Hepatic stellate cell (primary cell): ENCODE results near the gene ATRNL1.

Experiments
- DNase-seq: peaks from one replicate; pipeline ENCODE4 v3.0.0; 2011; ENCODE audit warnings: low spot score

The ATRNL1 gene

DNA sequence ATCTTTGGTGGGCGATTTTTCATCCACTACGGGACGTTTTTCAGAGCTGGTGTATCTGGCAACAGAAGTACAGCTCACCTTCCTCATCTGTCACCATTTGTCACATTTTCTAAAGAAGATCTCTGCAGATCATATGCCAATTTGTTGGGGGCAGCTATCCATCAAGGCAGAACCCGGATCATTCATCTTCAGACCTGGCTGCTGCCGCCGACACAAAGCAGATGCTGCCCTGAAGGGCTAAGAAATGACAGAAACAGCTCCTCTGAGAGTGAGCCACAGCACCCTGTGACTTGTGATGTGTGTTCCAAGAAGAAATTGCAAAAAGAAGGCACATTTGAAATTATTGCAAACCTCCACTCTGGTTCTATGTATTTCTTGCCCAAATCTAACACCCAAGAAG is 888.9 kb downstream of the ATRNL1 start:
- no peak for DNase-seq

DNA sequence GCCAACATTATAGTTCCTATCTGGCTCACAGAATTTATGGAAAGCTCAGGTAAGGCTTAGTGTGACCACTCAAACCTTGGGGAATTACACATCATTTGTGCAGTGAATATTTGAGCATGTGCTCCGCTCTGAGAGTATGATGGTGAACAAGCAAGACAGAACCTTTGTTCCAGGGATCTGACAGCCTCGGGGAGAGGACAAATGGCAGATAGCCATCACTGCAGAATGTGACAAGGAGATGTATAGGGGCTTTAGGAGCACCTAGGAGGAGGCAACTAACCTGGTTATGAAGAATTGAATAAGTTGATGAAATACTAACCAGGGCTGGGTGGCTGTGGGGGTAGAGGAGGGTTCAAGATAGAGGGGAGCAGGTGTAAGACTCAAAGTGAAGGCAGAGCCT is 889.4 kb downstream of the ATRNL1 start:
- no peak for DNase-seq

DNA sequence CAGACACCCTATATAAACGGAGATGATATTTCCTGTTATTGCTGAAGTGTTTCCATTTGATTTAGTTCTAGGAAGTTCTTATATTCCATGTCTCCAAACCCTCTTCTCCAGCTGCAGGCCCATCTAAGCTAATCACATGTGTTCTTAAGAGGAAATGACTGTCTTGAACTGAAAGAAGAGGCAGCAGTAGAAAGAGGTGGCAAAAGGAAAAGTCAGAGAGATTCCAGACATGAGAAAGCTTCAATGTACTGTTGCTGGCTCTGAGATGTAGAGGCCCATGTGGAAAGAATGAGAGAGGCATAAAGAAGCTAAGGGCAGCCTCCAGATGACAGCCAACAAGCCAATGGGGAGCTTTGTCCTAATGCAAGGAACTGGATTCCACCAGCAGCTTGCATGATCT is 892.6 kb downstream of the ATRNL1 start:
- no peak for DNase-seq

DNA sequence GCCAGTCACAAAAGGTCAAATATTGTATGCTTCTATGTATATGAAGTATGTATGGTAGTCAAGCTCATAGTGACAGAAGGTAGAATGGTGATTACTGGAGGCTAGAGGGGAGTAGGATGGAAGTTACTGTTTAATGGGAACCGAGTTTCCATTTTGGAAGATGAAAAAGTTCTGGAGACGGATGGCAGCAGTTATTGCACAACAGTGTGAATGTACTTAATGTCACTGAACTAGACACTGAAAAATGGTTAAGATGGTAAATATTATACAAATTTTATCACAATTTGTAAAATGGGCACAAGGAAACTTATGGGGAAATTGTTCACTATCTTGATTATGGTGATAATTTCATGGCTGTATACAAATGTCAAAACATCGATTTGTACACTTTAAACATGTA is 895.2 kb downstream of the ATRNL1 start:
- DNase-seq: no peak

DNA sequence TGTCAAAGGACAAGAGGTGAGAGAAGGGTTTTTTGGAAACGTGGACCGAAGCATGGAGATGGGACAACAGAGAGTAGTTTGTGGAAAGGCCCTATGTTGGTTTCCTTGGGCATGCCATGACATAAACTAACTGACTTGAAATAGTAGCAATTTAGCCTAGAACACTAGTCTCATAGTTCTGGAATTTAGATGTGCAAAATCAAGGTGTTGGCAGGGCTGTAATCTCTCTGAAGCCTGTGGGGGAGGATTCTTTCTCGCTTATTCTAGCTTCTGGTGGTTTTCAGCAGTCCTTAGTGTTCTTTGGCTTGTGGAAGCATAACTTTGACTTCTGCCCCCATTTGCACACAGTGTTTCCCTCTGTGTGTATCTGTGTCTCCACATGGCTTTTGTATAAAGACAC is 896.5 kb downstream of the ATRNL1 start:
- DNase-seq: no peak

DNA sequence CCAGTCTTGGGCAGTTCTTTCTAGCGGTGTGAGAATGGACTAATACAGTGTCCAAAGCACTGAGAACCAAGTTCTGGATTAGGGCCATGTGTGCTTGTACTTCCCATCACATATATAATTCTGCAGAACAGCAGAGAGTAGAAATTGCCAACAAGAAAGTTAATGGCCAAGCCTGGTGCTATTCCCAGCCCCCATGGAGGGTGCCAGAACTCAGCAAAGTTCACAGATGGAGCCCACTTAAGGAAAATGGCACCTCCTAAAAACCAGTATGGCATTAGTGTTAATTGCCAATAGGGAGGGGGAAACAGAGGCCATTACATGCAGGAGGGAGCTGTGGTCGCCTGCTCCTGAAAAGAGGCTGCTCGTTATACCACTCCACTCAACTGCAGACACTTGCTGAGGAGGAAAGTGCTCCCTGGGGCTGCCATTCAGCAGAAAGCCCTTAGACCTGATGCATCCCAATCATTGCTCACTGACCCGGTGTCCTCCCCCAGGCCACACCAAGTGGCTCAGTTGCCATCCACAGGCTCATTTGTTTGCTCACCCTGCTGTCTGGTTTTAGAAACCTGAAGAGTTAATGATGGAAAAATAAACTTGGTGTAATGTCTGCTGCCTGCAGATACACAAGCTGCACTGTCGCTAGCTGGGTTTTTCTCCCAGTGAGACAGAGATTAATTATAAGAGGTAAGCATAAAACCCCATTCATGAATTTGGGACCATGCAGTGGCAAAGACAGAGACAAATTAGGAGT is 899.2 kb downstream of the ATRNL1 start:
- DNase-seq: no peak

DNA sequence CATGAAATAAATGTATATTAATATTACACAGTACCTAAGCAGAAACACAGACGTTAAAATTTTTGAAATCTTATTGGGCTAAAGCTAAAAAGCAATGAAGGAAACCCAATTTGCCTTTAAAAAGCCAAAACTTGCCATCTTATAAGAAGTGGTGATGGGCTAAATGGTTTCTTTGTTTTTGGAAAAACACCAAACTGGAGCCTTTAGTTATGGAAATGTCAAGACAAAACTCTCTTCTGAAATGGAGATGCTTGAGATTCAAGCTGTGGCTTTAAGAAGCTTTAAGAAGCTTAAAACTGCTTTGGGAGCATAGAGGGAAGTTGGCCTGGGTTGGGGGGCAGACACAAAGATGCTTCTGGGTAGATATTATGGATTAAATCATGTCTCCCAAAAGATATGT is 902.9 kb downstream of the ATRNL1 start:
- DNase-seq: no peak

DNA sequence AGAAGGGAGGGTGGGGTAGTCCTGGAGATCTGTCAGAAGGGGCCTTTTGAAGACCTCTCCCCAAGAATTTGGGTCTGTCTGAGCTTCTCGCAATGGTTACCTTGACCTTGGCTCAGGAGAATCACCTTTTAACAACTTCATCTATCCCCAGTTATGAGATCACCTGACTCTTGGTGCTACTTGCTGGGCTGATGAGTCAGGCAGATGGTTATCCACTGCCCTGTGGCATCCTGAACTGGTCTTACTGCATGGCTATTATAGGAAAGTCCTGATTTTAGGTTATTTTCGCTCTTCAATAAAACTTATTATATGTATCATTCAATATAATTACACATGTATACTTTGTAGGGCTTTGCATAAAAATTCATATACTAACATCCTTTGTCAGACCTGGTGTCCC is 905.1 kb downstream of the ATRNL1 start:
- no peak for DNase-seq
